ENCODE data around the gene OLR1. TPM values are rescaled to one million over a fixed set of nuclear protein-coding genes. Genes with fewer than 3 reads are reported as not detected.

Gene OLR1
- total RNA-seq, 2 experiments from 2014 or later = not detected

DNA sequence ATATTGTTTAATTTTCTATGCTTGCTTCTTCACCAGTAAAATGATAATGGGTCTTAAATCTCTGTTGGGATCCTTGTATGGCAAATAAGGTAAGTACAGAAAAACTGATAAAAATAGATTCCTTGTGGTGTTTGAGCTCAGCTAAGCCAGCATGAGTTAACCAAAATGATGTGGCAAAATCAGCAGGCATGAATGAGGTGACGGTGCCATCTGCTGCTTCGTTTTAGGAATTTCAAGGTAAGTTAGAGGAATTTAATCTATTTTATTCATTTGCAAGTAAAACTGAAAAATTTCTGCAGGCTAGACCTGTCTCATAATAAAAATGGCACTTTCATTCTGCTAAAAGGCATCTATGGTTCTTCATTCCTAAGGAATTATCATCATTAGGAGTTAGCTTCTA lies 31.9 kb downstream of the OLR1 start:
- Histone ChIP-seq H2AFZ (ENCODE audit: low read length) (no peak overlapping the region), H3K4me2 (ENCODE audit: low read length) (no peak overlapping the region), H3K4me3 (ENCODE audit: low read depth, low read length, poor library complexity, severe bottlenecking) (no peak overlapping the region), H3K27ac (ENCODE audit: low read depth, low read length, poor library complexity, severe bottlenecking) (no peak overlapping the region), H3K4me1 (ENCODE audit: insufficient read depth, low read length, poor library complexity, severe bottlenecking) (no peaks in the 10 kb centered on the region), H3K36me3 (ENCODE audit: insufficient read depth, low read length) (no peaks in the 10 kb centered on the region), H4K20me1 (ENCODE audit: insufficient read depth, low read length) (no peaks in the 10 kb centered on the region), H3K9me3 (ENCODE audit: low read length) (no peaks in the 10 kb centered on the region), H3K79me2 (ENCODE audit: insufficient read depth, low read depth, low read length) (no peaks in the 10 kb centered on the region), H3K9me2 (ENCODE audit: insufficient read depth, low read length) (no peaks in the 10 kb centered on the region)
- BruUV-seq (replicated peaks) = no TSS peak
- POLR2A ChIA-PET = interaction anchor here (0.6 to 1.6 kb wide), 4 partner anchors 10 to 326 kb away, joined by 3 to 4 read pairs (median 4); partner anchors contain the start of gene CLEC7A
- DNase-seq (ENCODE audit: low spot score) = peak; percentile 67
- TF ChIP-seq CTCF (conservative IDR thresholded peaks at IDR 0.05; ENCODE audit: low read length) (peak; percentile 85), EZH2phosphoT487 (IDR thresholded peaks at IDR 0.05; ENCODE audit: borderline replicate concordance, low read depth, low read length) (no peak)
- CTCF ChIA-PET (ENCODE audit: unreplicated experiment) = interaction anchor here (1.2 kb wide), 1 partner anchor 130 kb away, joined by 3 read pairs; the partner anchor contains the start of gene CLEC12B
- intact Hi-C loops (cut with micrococcal nuclease; ENCODE audit: unreplicated experiment) = loop anchor here (1.0 to 10.0 kb wide), 7 partner anchors 106 to 388 kb away; no protein-coding TSS in a partner anchor

DNA sequence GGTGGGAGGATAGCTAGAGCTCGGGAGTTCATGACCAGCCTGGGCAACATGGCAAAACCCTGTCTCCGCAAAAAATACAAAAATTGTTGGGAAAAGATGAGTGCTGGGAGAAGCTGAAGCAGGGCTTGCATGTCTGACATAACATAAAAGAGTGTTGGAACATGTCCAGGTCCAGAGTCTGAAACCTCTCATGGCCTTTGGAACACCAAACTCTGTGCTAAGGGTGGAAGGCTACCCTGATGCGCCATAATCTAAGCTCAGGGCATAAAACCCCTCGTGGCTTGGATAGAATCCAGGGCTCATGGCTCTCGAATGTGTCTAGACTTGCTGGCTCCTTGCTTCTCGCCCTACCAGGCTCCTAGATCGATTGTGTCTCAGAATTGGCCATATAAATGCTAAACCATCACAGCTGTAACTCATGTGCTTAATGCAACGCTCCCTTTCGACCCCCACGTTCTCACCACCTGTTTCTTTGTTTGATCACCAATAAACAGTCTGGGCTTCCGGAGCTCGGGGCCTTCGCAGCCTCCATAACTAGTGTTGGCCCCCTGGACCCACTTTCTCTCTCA lies 35.2 kb downstream of the OLR1 start:
- TF ChIP-seq CTCF (conservative IDR thresholded peaks at IDR 0.05; ENCODE audit: low read length) (no peak), EZH2phosphoT487 (IDR thresholded peaks at IDR 0.05; ENCODE audit: borderline replicate concordance, low read depth, low read length) (no peak)
- intact Hi-C loops (cut with micrococcal nuclease; ENCODE audit: unreplicated experiment) = no loop called here
- CTCF ChIA-PET (ENCODE audit: unreplicated experiment) = no interaction called here
- no peak overlapping the region for H3K4me3 ChIP-seq (ENCODE audit: low read depth, low read length, poor library complexity, severe bottlenecking)
- H3K4me1 ChIP-seq (ENCODE audit: insufficient read depth, low read length, poor library complexity, severe bottlenecking) = no peaks in the 10 kb centered on the region
- BruUV-seq (replicated peaks) = no TSS peak
- H3K9me3 ChIP-seq (ENCODE audit: low read length) = no peaks in the 10 kb centered on the region
- no peaks in the 10 kb centered on the region for H3K36me3 ChIP-seq (ENCODE audit: insufficient read depth, low read length)
- H3K4me2 ChIP-seq (ENCODE audit: low read length) = no peak overlapping the region
- DNase-seq (ENCODE audit: low spot score) = no peak
- POLR2A ChIA-PET = interaction anchor here (0.6 to 0.7 kb wide), 3 partner anchors 45 to 282 kb away, joined by 3 read pairs; no protein-coding TSS in a partner anchor
- H3K79me2 ChIP-seq (ENCODE audit: insufficient read depth, low read depth, low read length) = no peaks in the 10 kb centered on the region
- no peak overlapping the region for H3K27ac ChIP-seq (ENCODE audit: low read depth, low read length, poor library complexity, severe bottlenecking)
- H2AFZ ChIP-seq (ENCODE audit: low read length) = no peak overlapping the region
- no peaks in the 10 kb centered on the region for H3K9me2 ChIP-seq (ENCODE audit: insufficient read depth, low read length)
- H4K20me1 ChIP-seq (ENCODE audit: insufficient read depth, low read length) = no peaks in the 10 kb centered on the region

DNA sequence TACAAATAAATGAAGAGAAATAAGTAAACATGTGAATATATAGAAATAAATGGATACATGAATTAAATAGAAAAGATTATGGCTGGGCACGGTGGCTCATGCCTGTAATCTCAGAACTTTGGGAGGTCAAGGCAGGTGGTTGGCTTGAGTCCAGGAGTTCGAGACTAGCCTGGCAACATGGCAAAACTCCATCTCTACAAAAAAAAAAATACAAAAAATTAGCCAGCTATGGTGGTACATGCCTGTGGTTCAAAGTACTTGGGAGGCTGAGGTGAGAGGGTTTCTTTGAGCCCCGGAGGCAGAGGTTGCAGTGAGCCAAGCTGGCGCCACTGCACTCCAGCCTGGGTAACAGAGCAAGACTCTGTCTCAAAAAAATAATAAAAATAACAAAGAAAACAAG lies 36.8 kb downstream of the OLR1 start:
- Histone ChIP-seq H3K4me2 (ENCODE audit: low read length) (no peak overlapping the region), H3K4me1 (ENCODE audit: insufficient read depth, low read length, poor library complexity, severe bottlenecking) (peaks cover 10% of the 10 kb centered on the region), H3K36me3 (ENCODE audit: insufficient read depth, low read length) (no peaks in the 10 kb centered on the region), H3K9me3 (ENCODE audit: low read length) (no peaks in the 10 kb centered on the region), H2AFZ (ENCODE audit: low read length) (no peak overlapping the region), H3K27ac (ENCODE audit: low read depth, low read length, poor library complexity, severe bottlenecking) (no peak overlapping the region), H3K4me3 (ENCODE audit: low read depth, low read length, poor library complexity, severe bottlenecking) (no peak overlapping the region), H3K79me2 (ENCODE audit: insufficient read depth, low read depth, low read length) (no peaks in the 10 kb centered on the region), H4K20me1 (ENCODE audit: insufficient read depth, low read length) (no peaks in the 10 kb centered on the region), H3K9me2 (ENCODE audit: insufficient read depth, low read length) (no peaks in the 10 kb centered on the region)
- ChIA-PET CTCF (ENCODE audit: unreplicated experiment) (no interaction called here), POLR2A (interaction anchor here (0.6 to 1.3 kb wide), 4 partner anchors 9 to 125 kb away, joined by 3 to 5 read pairs (median 4); partner anchors contain the start of gene CLEC12B)
- BruUV-seq (replicated peaks) = no TSS peak
- intact Hi-C loops (cut with micrococcal nuclease; ENCODE audit: unreplicated experiment) = no loop called here
- TF ChIP-seq EZH2phosphoT487 (IDR thresholded peaks at IDR 0.05; ENCODE audit: borderline replicate concordance, low read depth, low read length) = no peak
- TF ChIP-seq CTCF (conservative IDR thresholded peaks at IDR 0.05; ENCODE audit: low read length) = no peak
- DNase-seq (ENCODE audit: low spot score) = no peak
